NCI-H1436 (cell line): ENCODE measurements around the gene LSR.
"Not testable (repeated sequence)": the region's sequence is repeated elsewhere in the genome, so short reads cannot be mapped to it uniquely, and the experiment has no call there.

Experiments used
- DNase-seq: peaks from one replicate; lab custom pipeline; 2025; lab: John Stamatoyannopoulos, UW

Gene LSR

DNA sequence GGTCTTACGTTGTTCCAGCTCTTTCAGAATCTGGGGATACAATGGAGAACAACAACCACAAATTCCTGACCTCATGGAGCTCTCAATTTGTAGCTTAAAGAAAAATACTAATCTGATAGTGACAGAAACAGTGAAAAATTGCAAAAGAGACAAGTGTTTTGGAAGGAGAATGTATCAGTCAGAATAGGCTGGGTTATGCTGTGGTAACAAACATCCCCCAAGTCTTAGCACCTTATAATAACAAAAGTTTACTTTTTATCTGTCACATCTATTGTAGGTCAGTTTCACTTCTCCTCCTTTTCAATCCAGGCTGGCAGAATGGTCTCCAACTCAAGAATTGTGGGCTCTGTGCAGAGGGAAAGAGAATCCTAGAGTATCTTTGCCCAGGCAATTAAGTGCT, 29.8 kb upstream of the LSR start:
- no peak for DNase-seq

- DNase-seq: no peak
These were observed 28.4 kb upstream of the LSR start for GRCh38 chr19:35220315-35220921.

- not testable (repeated sequence) for DNase-seq
These were observed 27.7 kb upstream of the LSR start for GRCh38 chr19:35220973-35221590.

- DNase-seq: no peak
These were observed 26.3 kb upstream of the LSR start for GRCh38 chr19:35222373-35223015.

DNA sequence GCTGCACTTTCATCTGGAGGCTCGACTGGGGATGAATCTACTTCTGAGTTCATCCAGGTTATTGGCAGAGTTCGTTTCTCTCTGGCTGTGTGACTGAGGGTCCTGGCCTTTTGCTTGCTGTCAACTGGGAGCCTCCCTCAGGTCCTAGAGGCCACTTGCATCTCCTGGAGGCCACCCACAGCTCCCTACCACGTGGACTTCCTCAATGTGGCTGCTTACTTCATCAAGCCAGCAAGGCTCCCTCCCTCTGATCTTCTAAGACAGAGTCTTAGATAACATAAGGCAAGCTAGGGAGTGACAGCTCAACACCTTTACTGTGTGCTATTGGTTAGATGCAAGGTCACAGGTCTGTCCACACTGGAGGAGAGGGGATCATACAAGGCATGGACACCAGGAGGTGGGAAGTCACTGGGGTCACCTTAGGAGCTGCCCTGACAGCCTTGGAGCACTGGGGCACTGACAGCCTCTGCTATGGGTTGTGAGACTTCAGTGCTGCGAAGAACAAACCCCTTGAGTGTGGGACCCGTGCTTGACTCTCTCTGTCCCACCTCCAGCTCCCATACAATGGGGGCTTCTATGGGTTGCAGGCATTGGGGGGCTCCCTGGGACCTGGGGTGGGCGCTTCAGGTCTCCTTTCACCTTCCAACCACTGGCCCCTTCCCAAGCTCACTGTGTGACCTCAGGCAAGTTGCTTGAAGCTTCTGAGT, 25.6 kb upstream of the LSR start:
- DNase-seq: no peak

- DNase-seq: no peak
These were observed 24.8 kb upstream of the LSR start for GRCh38 chr19:35223862-35224505.

GRCh38 chr19:35224681-35225571, 23.9 kb upstream of the LSR start:
- no peak for DNase-seq

GRCh38 chr19:35225951-35226350, 22.9 kb upstream of the LSR start:
- no peak for DNase-seq

DNA sequence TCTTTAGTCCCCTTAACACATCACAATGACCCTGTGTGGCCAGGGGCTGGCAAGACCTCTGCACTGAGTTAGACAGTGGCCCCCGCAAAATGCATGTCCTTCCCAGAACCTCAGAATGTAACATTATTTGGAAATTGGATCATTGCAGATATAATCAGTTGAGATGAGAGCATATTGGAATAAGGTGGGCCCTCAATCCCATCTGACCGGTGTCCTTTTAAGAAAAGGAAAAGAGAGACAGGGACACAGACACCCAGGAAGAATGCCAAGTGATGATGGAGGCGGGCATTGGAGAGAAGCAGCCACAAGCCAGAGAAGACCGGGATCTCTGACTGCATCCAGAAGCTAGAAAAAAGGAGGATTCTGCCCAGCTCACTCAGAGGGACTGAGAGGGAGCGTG, 22.1 kb upstream of the LSR start:
- no peak for DNase-seq

GRCh38 chr19:35228177-35228930, 20.4 kb upstream of the LSR start, which contains the start of gene FAM187B:
Gene FAM187B, minus strand, starts transcription at chr19:35228739. Its CDS starts 59 bp downstream, at chr19:35228680.
- no peak for DNase-seq

DNA sequence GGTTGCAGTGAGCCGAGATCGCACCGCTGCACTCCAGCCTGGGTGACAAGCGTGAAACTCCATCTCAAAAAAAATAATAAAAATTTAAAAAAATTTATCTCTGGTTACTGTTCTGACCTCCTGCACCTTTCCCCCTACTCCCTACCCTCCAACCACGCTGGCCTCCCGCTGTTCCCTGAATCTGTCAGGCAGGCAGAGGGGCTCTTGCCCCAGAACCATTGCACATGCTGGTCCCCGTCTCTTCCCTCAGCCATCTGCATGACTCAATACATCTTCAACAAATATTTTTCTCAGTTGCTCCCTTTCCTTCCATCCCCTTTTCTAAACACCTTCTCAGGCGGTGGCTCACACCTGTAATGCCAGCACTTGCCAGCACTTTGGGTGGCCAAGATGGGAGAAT, 19.2 kb upstream of the LSR start:
- DNase-seq: no peak

DNA sequence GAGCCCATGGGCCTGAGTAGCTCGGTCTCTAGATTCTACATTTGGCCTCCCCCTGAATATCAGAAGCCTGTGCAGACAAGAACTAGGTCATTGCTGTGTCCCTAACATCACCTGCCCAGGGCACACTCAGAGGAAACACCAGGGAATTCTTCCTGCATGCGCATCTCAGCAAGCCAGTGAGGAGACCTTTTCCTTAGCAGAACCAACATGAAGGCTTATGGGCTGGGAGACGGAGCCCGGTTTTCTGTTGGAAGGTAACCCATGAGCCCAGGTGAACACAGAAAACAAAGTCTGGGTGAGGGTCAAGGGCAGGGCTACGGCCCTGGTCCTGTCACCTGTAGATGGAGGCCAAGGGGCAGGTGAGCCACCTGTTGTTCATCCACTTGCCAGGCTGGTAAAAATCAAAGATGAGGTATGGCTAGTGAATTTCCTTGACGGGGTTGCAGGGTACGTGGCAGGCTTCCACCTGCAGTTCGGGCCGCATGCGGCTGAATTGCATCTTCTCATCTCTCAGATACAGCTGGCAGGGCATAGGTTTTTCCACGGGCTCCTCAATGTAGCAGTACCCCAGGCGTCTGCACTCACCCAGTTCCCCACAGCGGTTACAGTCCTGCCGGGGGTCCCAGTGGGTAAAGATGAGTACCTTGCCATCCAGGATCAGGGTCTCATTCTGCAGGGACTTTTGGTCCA, 16.7 kb upstream of the LSR start:
- no peak for DNase-seq

DNA sequence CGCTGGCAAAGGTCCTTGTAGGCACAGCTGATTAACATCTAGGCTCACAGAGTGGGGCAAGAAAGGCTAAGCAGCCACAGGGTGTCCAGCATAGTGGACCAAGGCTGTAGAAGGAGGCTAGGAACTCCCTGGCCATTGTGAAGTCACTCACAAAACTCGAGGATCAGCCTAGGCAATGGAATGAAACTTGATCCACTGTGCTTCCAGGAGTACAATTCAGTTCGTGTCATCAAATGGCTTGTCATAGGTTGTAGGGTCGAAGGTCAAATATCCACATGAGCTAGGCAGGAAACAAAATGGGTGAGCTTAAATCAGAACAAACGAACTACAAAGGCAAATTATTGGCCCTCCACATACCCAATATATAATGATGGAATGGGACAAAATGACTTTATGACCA, 15.9 kb upstream of the LSR start:
- no peak for DNase-seq

DNA sequence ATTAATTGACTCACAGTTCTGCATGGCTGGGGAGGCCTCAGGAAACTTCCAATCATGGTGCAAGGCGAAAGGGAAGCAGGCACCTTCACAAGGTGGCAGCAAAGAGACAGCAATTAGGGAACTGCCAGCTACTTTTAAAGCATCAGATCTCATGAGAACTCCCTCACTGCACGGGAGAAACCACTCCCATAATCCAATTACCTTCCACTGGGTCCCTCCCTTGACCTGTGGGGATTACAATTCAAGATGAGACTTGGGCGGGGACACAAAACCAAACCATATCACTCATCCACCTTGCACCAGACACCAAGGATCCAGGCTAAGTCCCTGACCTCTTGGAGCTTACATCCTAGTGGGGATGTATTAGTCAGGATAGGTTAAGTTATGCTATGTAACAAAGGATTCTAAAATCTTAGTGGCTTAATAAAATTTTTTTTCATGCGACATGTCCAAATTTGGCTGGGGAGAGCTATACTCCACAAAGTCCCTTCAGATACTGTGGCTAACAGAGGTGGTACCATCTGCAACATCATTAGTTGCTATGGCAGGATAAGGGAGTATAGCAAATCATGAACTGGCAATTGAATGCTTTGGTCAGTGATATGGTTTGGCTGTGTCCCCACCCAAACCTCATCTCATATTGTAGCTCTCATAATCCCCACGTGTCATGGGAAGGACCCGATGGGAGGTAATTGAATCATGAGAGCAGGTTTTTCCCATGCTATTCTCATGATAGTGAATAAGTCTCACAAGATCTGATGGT, 12.0 kb upstream of the LSR start:
- no peak for DNase-seq

- not testable (repeated sequence) for DNase-seq
These were observed 9.2 kb upstream of the LSR start for GRCh38 chr19:35239597-35239996.

- no peak for DNase-seq
These were observed 8.5 kb upstream of the LSR start for GRCh38 chr19:35240327-35240726.

DNA sequence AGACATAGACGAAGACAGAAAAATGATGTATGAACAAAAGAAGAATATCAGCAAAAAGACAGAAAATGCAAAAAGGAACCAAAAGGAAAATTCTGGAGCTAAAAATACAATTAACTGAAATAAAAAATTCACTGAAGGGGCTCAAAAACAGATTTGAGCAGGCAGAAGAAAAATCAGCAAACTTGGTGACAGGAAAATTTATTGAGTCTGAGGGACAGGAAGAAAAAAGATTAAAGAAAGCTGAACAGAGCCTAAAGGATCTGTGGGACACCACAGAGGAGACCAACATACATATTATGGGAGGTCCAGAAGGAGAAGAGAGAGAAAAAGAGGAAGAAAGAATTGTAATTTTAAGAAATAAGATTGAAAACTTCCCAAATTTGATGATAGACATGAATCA, 7.4 kb upstream of the LSR start:
- DNase-seq: no peak

DNA sequence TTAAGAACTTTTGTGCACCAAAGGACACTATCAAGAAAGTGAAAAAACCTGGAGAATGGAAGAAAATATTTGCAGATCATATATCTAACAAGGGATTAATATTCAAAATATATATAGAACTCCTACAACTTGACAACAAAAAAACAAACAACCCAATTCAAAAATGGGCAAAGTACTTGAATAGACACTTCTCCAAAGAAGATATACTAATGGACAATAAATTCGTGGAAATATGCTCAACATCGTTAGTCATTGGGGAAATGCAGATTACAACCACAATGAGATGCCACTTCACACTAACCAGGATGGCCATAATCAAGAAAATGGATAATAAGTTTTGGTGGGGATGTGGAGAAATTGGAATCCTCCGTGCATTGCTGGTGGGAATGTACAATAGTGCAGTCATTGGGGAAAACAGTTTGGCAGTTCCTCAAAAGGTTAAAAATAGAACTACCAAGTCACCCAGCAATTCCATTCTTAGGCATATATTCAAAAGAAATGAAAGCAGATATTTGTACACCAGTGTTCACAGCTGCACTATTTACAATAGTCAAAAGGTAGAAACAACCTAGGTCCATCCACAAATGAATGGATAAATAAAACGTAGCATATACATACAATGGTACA, 2.2 kb upstream of the LSR start:
- no peak for DNase-seq
